ENCODE measurements around the gene CALML4.

- TF ChIP-seq POLR2A (IDR thresholded peaks at IDR 0.05) (no peak), EP300 (IDR thresholded peaks at IDR 0.05) (no peak)
- TF ChIP-seq, protein P1, sequence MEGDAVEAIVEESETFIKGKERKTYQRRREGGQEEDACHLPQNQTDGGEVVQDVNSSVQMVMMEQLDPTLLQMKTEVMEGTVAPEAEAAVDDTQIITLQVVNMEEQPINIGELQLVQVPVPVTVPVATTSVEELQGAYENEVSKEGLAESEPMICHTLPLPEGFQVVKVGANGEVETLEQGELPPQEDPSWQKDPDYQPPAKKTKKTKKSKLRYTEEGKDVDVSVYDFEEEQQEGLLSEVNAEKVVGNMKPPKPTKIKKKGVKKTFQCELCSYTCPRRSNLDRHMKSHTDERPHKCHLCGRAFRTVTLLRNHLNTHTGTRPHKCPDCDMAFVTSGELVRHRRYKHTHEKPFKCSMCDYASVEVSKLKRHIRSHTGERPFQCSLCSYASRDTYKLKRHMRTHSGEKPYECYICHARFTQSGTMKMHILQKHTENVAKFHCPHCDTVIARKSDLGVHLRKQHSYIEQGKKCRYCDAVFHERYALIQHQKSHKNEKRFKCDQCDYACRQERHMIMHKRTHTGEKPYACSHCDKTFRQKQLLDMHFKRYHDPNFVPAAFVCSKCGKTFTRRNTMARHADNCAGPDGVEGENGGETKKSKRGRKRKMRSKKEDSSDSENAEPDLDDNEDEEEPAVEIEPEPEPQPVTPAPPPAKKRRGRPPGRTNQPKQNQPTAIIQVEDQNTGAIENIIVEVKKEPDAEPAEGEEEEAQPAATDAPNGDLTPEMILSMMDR (IDR thresholded peaks at IDR 0.05) = no peak
Observed at GRCh38 chr15:68203486-68203885, 1.6 kb downstream of the CALML4 start.

All from gastroesophageal sphincter (tissue), 3 donors.